Ascending aorta (tissue), 2 donors: ENCODE results near the gene MRPS25. TPM values are rescaled to one million over a fixed set of nuclear protein-coding genes. Genes with fewer than 3 reads are reported as not detected.

Experiments used
- DNase-seq, 2 donors: peaks; one replicate each; pipeline ENCODE4 v3.0.0-alpha.2; 2019; ENCODE audit warnings: low spot score in 2 of 2
- H3K27ac ChIP-seq, 2 donors: fragments of 200-600 bp; sonication (generic); one replicate each; pipeline ENCODE4 v1.5.1; 2016 to 2017; ENCODE audit warnings: mild to moderate bottlenecking in 1 of 2
- H3K27me3 ChIP-seq: fragments of 200-600 bp; sonication (generic); one replicate; pipeline ENCODE4 v1.5.1; 2017
- H3K36me3 ChIP-seq, 2 donors: fragments of 200-600 bp; sonication (generic); one replicate each; pipeline ENCODE4 v1.5.1; 2016
- H3K4me1 ChIP-seq, 2 donors: fragments of 200-600 bp; sonication (generic); one replicate each; pipeline ENCODE4 v1.5.1; 2016 to 2017; ENCODE audit warnings: mild to moderate bottlenecking in 1 of 2
- H3K4me3 ChIP-seq, 2 donors: fragments of 200-600 bp; sonication (generic); one replicate each; pipeline ENCODE4 v1.5.1; 2016 to 2017; ENCODE audit warnings: mild to moderate bottlenecking in 1 of 2
- H3K9me3 ChIP-seq, 2 donors: fragments of 200-600 bp; sonication (generic); one replicate each; pipeline ENCODE4 v1.5.1; 2016
- CTCF ChIP-seq, 3 experiments: fragments of 200-600 bp in 2 of 3; fragments of 450-650 bp in 1 of 3; sonication (generic) in 2 of 3; IDR thresholded peaks; one replicate each; pipeline ENCODE4 v1.5.1; 2016 to 2019; ENCODE audit warnings: antibody characterized with exemption in 3 of 3, mild to moderate bottlenecking in 1 of 3, moderate library complexity in 1 of 3
- intact Hi-C: fragments of 100-400 bp; cut with DNase I; formaldehyde crosslinking; loops from one replicate; pipeline ENCODE4 v1.15.1; 2023
- total RNA-seq: library from RNA; depleted of rRNA; stranded (reverse); fragments of >200 nt; gene quantifications from one replicate; pipeline ENCODE4 v1.1.0, GENCODE V29; 2016

Gene MRPS25
- total RNA-seq, 1 donor from 2014 or later: 8.1 TPM

- intact Hi-C loops: loop anchor here (2.0 to 10.0 kb wide), 5 partner anchors 35 to 449 kb away; partner anchors contain the start of genes CAPN7, CCDC174, MRPS25 and NR2C2
- TF ChIP-seq CTCF (IDR thresholded peaks at IDR 0.05): no peak
- no peak for DNase-seq
- H3K4me1 ChIP-seq: peaks cover 0 to 39% of the 10 kb centered on the region in 2 donors
- peaks cover 0 to 17% of the 10 kb centered on the region in 2 donors for H3K36me3 ChIP-seq
- H3K27ac ChIP-seq: peak overlapping the region; percentile 91
- no peaks in the 10 kb centered on the region for H3K27me3 ChIP-seq
- no peaks in the 10 kb centered on the region for H3K9me3 ChIP-seq
- peak overlapping the region; percentile 88 to 93 for H3K4me3 ChIP-seq
These were observed 34.4 kb upstream of the MRPS25 start for GRCh38 chr3:15099364-15100098.

- Histone ChIP-seq H3K4me3 (peak within 1 kb of the TSS; percentile 88 to 93), H3K9me3 (no peaks in the 10 kb centered on the region), H3K36me3 (peaks cover 4 to 17% of the 10 kb centered on the region in 2 donors), H3K27me3 (no peaks in the 10 kb centered on the region), H3K4me1 (peaks cover 0 to 47% of the 10 kb centered on the region in 2 donors), H3K27ac (peak within 1 kb of the TSS; percentile 91)
- no peak for TF ChIP-seq CTCF (IDR thresholded peaks at IDR 0.05)
- intact Hi-C loops: loop anchor here (2.0 kb wide), 4 partner anchors 34 to 448 kb away; partner anchors contain the start of genes CAPN7, CCDC174, MRPS25 and NR2C2
- peak; percentile 85 to 96 for DNase-seq
These were observed 33.6 kb upstream of the MRPS25 start, which contains the start of gene RBSN for GRCh38 chr3:15098503-15099363. Gene RBSN (minus strand): TSS chr3:15099148. CDS start chr3:15096120, 3,028 bp downstream.

- no peak for TF ChIP-seq CTCF (IDR thresholded peaks at IDR 0.05)
- Histone ChIP-seq H3K9me3 (no peaks in the 10 kb centered on the region), H3K36me3 (peaks cover 4 to 17% of the 10 kb centered on the region in 2 donors), H3K27me3 (no peaks in the 10 kb centered on the region), H3K27ac (peak overlapping the region; percentile 91), H3K4me3 (peak overlapping the region; percentile 88 to 93), H3K4me1 (peaks cover 0 to 51% of the 10 kb centered on the region in 2 donors)
- intact Hi-C loops: loop anchor here (2.0 kb wide), 4 partner anchors 33 to 447 kb away; partner anchors contain the start of genes CAPN7, CCDC174, MRPS25 and NR2C2
- no peak for DNase-seq
These were observed 32.8 kb upstream of the MRPS25 start for GRCh38 chr3:15097891-15098290.

- intact Hi-C loops: no loop called here
- H3K4me1 ChIP-seq: peaks cover 0 to 38% of the 10 kb centered on the region in 2 donors
- H3K36me3 ChIP-seq: peaks cover 12 to 30% of the 10 kb centered on the region in 2 donors
- DNase-seq: no peak
- H3K27ac ChIP-seq: peak overlapping the region in 1 of 2 donors; percentile 61
- no peak overlapping the region for H3K4me3 ChIP-seq
- no peak for TF ChIP-seq CTCF (IDR thresholded peaks at IDR 0.05)
- no peaks in the 10 kb centered on the region for H3K27me3 ChIP-seq
- H3K9me3 ChIP-seq: no peaks in the 10 kb centered on the region
These were observed 30.9 kb upstream of the MRPS25 start for GRCh38 chr3:15096046-15096445.

- Histone ChIP-seq H3K4me3 (no peak overlapping the region), H3K36me3 (peaks cover 21 to 44% of the 10 kb centered on the region in 2 donors), H3K27me3 (no peaks in the 10 kb centered on the region), H3K4me1 (peaks cover 0 to 32% of the 10 kb centered on the region in 2 donors), H3K9me3 (no peaks in the 10 kb centered on the region), H3K27ac (peak overlapping the region; percentile 59 to 61)
- TF ChIP-seq CTCF (IDR thresholded peaks at IDR 0.05): no peak
- DNase-seq: no peak
- intact Hi-C loops: no loop called here
These were observed 29.2 kb upstream of the MRPS25 start for GRCh38 chr3:15094187-15094875.
